NCI-H187 (cell line): Measurements from ENCODE around the gene SYNGR2.

Experiments used
- DNase-seq, 2 experiments: peaks; one replicate each; lab custom pipeline; 2025; lab: John Stamatoyannopoulos, UW

SYNGR2 gene

GRCh38 chr17:78143214-78144146 is 24.9 kb upstream of the SYNGR2 start:
- DNase-seq = no peak

GRCh38 chr17:78144147-78144719 is 24.1 kb upstream of the SYNGR2 start:
- DNase-seq = no peak

GRCh38 chr17:78144736-78145641 is 23.4 kb upstream of the SYNGR2 start:
- DNase-seq = no peak

GRCh38 chr17:78146471-78146869 is 21.9 kb upstream of the SYNGR2 start:
- no peak for DNase-seq

- DNase-seq = no peak
Measured at GRCh38 chr17:78146881-78147280, 21.5 kb upstream of the SYNGR2 start.

DNA sequence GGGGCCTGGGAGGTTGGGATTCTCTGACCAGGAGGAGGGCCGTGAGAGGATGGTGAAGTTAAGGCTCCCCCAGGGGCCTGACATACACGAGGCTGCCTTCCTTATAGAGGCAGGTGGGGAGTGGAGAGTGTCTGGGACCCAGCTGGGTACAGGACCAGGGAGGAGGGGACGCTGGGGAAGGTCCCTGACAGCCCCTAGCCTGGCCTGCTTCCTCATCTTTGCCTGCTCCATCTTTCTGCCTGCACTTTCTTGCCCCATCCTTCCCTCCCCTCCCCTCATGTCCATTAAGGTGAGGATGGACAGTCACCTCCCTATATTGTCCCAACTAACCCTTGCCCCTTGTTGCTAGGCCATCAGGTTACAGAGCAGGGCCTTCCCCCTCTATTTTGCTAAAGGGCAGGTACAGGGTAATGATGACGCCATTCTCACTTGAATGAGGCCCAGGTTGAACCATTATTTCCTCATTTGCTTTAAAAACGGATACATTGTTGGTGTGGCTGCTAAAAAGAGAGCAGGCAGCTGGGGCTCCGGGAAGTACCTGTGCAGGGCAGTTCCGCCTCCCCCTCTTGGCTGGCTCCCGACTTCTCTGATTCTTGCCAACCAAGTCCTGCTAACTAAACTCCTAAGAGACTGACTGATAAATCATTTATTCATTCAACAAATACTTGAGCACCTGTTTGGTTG is 20.9 kb upstream of the SYNGR2 start:
- no peak for DNase-seq

GRCh38 chr17:78148286-78149016 is 19.9 kb upstream of the SYNGR2 start:
- no peak for DNase-seq

DNA sequence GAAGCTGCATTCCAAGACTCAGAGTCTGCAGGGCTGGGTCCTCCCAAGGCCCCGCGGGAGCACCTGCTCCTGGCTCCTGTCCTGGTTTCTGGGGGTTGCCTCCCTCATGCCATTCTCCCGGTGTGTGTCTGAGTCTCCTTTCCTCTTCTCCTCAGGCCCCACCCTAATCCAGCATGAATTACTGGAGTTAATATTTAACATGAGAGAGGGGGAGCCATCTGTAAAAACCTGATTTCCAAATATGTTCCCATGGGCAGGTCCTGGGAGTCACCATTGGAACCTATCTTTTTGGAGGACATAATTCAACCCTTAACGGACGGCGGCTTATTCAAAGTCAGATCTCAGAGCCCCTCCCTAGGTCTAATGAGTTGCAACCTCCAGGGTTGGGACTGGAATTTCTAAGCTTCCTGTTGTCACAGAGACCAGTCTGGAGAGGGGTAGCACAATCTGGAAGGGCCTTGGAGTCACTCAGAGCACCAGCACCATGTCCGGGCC is 16.8 kb upstream of the SYNGR2 start:
- DNase-seq = no peak

- DNase-seq = no peak
Measured at GRCh38 chr17:78154903-78155811, 13.2 kb upstream of the SYNGR2 start.

DNA sequence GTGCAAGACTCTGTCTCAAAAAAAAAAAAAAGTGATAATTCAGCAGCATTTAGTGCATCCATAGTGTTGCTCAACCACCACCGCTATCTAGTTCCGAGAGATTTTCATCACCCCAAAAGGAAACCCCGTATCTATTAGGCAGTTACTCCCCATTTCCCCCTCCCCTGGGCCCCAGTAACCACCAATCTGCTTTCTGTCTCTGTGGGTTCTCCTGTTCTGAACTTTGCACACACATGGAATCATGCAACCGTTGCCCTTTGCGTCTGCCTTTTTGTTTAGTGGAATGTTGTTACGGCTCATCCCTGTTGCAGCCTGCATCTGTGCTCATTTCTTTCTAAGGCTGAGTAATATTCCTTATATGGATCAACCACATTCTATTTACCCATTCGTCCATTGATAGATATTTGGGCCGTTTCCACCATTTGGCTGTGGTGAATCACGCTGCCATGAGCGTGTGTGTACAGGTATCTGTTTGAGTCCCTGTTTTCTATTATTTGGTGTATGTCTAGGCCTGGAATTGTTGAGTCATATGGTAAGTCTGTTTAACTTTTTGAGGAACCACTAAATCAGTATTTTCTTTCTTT is 8.7 kb upstream of the SYNGR2 start:
- no peak for DNase-seq

DNA sequence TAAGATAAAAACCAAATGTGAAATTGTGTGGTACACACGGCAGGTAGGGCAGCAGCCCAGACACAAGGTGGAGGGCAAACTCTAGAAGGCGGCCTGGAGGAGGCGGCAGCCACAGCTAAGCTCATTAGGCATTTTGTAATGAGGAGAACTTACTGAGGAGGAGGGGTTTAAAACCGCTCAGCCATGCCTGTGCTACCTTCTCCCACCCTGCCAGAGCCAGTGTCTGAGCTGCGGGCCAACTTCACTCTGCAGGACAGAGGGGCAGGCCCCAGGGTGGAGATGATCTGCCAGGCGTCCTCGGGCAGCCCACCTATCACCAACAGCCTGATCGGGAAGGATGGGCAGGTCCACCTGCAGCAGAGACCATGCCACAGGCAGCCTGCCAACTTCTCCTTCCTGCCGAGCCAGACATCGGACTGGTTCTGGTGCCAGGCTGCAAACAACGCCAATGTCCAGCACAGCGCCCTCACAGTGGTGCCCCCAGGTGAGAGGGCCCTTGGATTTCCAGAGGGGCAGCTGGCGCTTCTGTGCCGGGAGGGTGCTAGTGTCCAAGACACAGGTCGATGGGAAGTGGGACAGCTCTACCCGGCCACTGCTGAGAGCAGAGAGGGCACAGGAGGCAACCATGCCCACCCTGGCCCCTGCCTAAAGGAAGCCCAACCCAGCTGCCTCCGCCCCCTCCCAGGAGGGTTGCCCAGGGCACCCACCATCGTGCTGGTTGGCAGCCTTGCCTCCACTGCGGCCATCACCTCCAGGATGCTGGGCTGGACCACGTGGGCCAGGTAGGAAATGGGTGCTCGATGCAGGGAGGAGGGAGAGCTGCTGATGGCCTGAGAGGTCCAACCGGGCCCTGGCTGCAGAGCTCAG is 4.3 kb upstream of the SYNGR2 start:
- DNase-seq = no peak

GRCh38 chr17:78164748-78165607 is 3.4 kb upstream of the SYNGR2 start:
- DNase-seq = no peak

DNA sequence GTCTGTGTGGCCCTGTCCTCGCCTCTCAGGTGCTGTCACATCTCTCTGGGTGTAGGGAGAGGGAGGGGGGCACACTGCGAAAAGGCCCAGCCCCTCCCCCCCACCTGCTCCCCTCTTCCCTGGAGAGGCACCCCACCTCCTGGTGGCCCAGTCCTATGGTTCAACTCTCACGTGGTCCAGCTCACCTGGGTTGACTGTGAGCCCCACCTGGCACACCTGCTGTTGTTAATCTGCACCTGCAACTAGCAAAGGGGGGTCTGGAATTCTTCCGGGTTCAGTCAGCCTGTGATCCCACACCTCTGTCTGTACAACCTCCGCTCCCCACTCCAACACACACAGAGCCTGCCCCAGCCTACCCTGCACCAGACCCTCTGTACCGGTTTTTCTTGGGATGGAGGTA is 2.0 kb upstream of the SYNGR2 start:
- no peak for DNase-seq

GRCh38 chr17:78168903-78169793 is 767 bp downstream of the SYNGR2 start:
- DNase-seq = no peak

- no peak for DNase-seq
Measured at GRCh38 chr17:78170692-78171590, 2.6 kb downstream of the SYNGR2 start.
